Left cardiac atrium (tissue), 4 donors: ENCODE results near the gene OCA2. TPM values are rescaled to one million over a fixed set of nuclear protein-coding genes. Genes with fewer than 3 reads are reported as not detected.
A peak's percentile ranks its signal among the peaks of the same experiment; 100 is the strongest.

ENCODE experiments used
- ATAC-seq, 2 donors: fragments of 200-7000 bp; cut with Tn5 transposase; one replicate each; pipeline ENCODE4 v1.9.1; 2020; ENCODE audit warnings: mild to moderate bottlenecking in 2 of 2, moderate library complexity in 2 of 2
- DNase-seq: peaks from one replicate; pipeline ENCODE4 v3.0.0-alpha.2; 2020
- intact Hi-C, 2 donors: fragments of 100-400 bp; cut with DNase I; formaldehyde crosslinking; loops; one replicate each; pipeline versions ENCODE4 v1.14.1 to v1.15.1; 2022 to 2023
- total RNA-seq, 2 donors: library from RNA; stranded (reverse); fragmentation: NEBNext Ultra II Directional; extraction: Animal tissue kit (Norgen Biotek cat#: 25700); gene quantifications; one replicate each; pipeline ENCODE4 v1.2.1, GENCODE V29; 2021
- donor health status: DM: no; HTN: yes; CAD: no.
- donor health status: DM: no; HTN: yes; CAD: no; lungs with severe emphysema.
- donor health status: DM: yes; HTN: yes; CAD: no.
- donor health status: Dilated cardiomyopathy.

The OCA2 gene
- total RNA-seq, 2 donors from 2014 or later: 0.09 TPM; not detected in 1

GRCh38 chr15:28086175-28086703 lies 12.9 kb downstream of the OCA2 start:
- intact Hi-C loops: loop anchor here in 1 of 2 donors (5.0 kb wide), 1 partner anchor 36 kb away; no protein-coding TSS in a partner anchor
- ATAC-seq (peak; percentile 96 to 98), DNase-seq (peak; percentile 55)

- DNase-seq: no peak
- intact Hi-C loops: loop anchor here in 1 of 2 donors (5.0 kb wide), 1 partner anchor 37 kb away; no protein-coding TSS in a partner anchor
- ATAC-seq: peak; percentile 31 to 32
These were observed 13.5 kb downstream of the OCA2 start for GRCh38 chr15:28085489-28086174.

- ATAC-seq (no peak), DNase-seq (no peak)
- intact Hi-C loops: no loop called here
These were observed 14.6 kb downstream of the OCA2 start for GRCh38 chr15:28084547-28084946.

- DNase-seq: no peak
- intact Hi-C loops: no loop called here
These were observed 16.0 kb downstream of the OCA2 start for GRCh38 chr15:28082891-28083684.

GRCh38 chr15:28081594-28081993 lies 17.5 kb downstream of the OCA2 start:
- no peak for DNase-seq
- intact Hi-C loops: no loop called here
- ATAC-seq: no peak

More at GRCh38 chr15:28082891-28083684, 16.0 kb downstream of the OCA2 start:
- no peak for ATAC-seq

GRCh38 chr15:28080386-28080785 lies 18.7 kb downstream of the OCA2 start:
- intact Hi-C loops: no loop called here
- DNase-seq: no peak
- no peak for ATAC-seq

- DNase-seq (no peak), ATAC-seq (no peak)
- intact Hi-C loops: no loop called here
These were observed 19.7 kb downstream of the OCA2 start for GRCh38 chr15:28079313-28079969.

- no peak for DNase-seq
- no peak for ATAC-seq
- intact Hi-C loops: no loop called here
These were observed 20.9 kb downstream of the OCA2 start for GRCh38 chr15:28078191-28078719.

- ATAC-seq (no peak), DNase-seq (no peak)
- intact Hi-C loops: no loop called here
These were observed 23.5 kb downstream of the OCA2 start for GRCh38 chr15:28075573-28075972.

- DNase-seq (no peak), ATAC-seq (no peak)
- intact Hi-C loops: no loop called here
These were observed 30.2 kb downstream of the OCA2 start for GRCh38 chr15:28068930-28069329.

- DNase-seq: no peak
- intact Hi-C loops: no loop called here
- ATAC-seq: no peak
These were observed 32.9 kb downstream of the OCA2 start for GRCh38 chr15:28066231-28066630.

- no peak for ATAC-seq
- intact Hi-C loops: no loop called here
- DNase-seq: no peak
These were observed 39.1 kb downstream of the OCA2 start for GRCh38 chr15:28060005-28060404.

GRCh38 chr15:28058082-28058481 lies 41.0 kb downstream of the OCA2 start:
- intact Hi-C loops: no loop called here
- DNase-seq (no peak), ATAC-seq (peak in 1 of 2 donors; percentile 57)

GRCh38 chr15:28051955-28052633 lies 47.0 kb downstream of the OCA2 start:
- ATAC-seq: peak; percentile 46 to 58

GRCh38 chr15:28049581-28049980 lies 49.5 kb downstream of the OCA2 start:
- intact Hi-C loops: no loop called here
- no peak for ATAC-seq

More at GRCh38 chr15:28051955-28052633, 47.0 kb downstream of the OCA2 start:
- DNase-seq: no peak
- intact Hi-C loops: no loop called here

GRCh38 chr15:28047277-28047676 lies 51.8 kb downstream of the OCA2 start:
- ATAC-seq (no peak), DNase-seq (no peak)
- intact Hi-C loops: no loop called here

More at GRCh38 chr15:28049581-28049980, 49.5 kb downstream of the OCA2 start:
- no peak for DNase-seq

GRCh38 chr15:28044121-28044672 lies 54.9 kb downstream of the OCA2 start:
- ATAC-seq (no peak), DNase-seq (no peak)
- intact Hi-C loops: no loop called here

GRCh38 chr15:28043691-28044091 lies 55.4 kb downstream of the OCA2 start:
- no peak for DNase-seq
- intact Hi-C loops: no loop called here
- ATAC-seq: no peak
